Lower leg skin (tissue), 3 donors: Measurements from ENCODE around the gene PCDH12.

Experiments used
- POLR2A ChIP-seq, 2 donors: fragments of 450-650 bp; IDR thresholded peaks; one replicate each; pipeline ENCODE4 v1.6.1; 2016 to 2017; ENCODE audit warnings: antibody characterized with exemption in 2 of 2, mild to moderate bottlenecking in 1 of 2, moderate library complexity in 1 of 2
- TF ChIP-seq, protein P1 (sequence below), 3 donors: fragments of 450-650 bp; IDR thresholded peaks; one replicate each; pipeline ENCODE4 v1.5.1; 2016; ENCODE audit warnings: antibody characterized with exemption in 3 of 3, mild to moderate bottlenecking in 3 of 3, moderate library complexity in 2 of 3

DNA sequence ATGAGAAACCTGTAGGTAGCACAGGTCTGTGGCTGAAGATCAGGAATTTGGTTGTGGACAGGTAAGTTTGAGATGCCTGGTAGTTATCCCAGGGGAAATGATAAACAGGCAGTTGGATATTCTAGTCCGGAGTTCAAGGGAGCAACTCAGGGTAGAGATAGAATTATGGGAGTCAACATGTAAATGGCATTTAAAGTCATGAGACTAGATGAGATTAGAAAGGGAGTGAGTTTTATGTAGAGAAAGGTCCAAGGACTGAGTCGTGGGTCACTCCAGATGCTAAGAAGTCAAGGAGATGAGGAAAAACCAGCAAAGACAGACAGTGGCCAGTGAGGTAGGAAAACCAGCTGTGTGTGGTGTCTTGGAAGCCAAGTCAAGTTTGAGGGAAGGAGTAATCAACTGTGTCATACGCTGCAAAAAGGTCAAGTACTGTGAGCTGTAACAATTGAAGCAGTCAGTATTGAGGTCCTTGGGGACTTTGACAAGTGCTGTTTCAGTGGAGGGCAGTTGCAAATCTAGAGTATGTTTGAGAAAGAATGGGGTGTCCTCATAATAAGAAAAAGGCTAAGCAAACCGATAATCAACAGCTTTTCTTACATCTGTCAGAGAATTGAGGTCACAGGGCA lies 36.6 kb upstream of the PCDH12 start:
- TF ChIP-seq, protein P1, sequence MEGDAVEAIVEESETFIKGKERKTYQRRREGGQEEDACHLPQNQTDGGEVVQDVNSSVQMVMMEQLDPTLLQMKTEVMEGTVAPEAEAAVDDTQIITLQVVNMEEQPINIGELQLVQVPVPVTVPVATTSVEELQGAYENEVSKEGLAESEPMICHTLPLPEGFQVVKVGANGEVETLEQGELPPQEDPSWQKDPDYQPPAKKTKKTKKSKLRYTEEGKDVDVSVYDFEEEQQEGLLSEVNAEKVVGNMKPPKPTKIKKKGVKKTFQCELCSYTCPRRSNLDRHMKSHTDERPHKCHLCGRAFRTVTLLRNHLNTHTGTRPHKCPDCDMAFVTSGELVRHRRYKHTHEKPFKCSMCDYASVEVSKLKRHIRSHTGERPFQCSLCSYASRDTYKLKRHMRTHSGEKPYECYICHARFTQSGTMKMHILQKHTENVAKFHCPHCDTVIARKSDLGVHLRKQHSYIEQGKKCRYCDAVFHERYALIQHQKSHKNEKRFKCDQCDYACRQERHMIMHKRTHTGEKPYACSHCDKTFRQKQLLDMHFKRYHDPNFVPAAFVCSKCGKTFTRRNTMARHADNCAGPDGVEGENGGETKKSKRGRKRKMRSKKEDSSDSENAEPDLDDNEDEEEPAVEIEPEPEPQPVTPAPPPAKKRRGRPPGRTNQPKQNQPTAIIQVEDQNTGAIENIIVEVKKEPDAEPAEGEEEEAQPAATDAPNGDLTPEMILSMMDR (IDR thresholded peaks at IDR 0.05) = no peak
- no peak for TF ChIP-seq POLR2A (IDR thresholded peaks at IDR 0.05)
